Measurements from ENCODE around the gene PCDHGB5. TPM values are rescaled to one million over a fixed set of nuclear protein-coding genes. Genes with fewer than 3 reads are reported as not detected.
"Not testable (repeated sequence)": the region's sequence is repeated elsewhere in the genome, so short reads cannot be mapped to it uniquely, and the experiment has no call there.

The PCDHGB5 gene
- total and polyA plus RNA-seq, 4 experiments from 2014 or later: 0.39 to 0.49 (median 0.42) TPM; not detected in 1

DNA sequence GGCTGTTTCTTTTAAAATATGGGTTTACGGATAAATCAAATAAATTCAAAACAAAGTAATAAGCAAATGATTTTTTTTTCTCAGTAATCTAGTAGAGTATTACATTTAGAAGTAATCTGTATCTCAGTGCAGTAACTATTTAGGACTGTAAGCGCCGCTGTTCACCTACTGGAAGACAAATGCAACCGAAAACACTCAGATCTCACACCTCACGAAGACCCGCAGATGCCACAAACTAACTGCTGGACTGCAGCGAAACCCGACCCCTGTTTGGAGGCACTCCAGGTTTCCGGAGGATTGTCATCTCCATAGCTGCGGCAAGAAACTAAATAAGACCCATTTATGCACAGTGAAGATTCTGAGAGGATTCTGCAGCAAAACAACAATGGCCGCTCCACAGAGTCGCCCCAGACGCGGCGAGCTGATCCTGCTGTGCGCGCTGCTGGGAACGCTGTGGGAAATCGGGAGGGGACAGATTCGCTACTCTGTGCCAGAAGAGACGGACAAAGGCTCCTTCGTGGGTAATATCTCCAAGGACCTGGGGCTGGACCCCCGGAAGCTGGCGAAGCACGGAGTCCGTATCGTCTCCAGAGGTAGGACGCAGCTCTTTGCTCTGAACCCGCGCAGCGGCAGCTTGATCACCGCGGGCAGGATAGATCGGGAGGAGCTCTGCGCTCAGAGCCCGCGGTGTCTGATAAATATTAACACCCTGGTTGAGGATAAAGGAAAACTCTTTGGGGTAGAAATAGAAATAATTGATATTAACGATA is 5.1 kb upstream of the PCDHGB5 start, which contains the start of gene PCDHGA8:
PCDHGA8 (plus strand) TSS at position 205 of the 770 bp plus-strand sequence; CDS start at position 386, 181 bp downstream.
- intact Hi-C loops (cut with micrococcal nuclease): no loop called here
- POLR2A ChIA-PET (ENCODE audit: partially characterized antibody): no interaction called here
- no peaks in the 10 kb centered on the region for H3K4me1 ChIP-seq (ENCODE audit: insufficient read depth, low read length)
- no peak for DNase-seq
- no peak within 1 kb of the TSS for H3K4me3 ChIP-seq (ENCODE audit: low read length in 2 of 2)
- Mint-ChIP-seq H3K4me1 (peaks cover 0 to 4% (median 2%) of the 10 kb centered on the region in 4 donors), H3K9me3 (peaks cover 7 to 72% (median 61%) of the 10 kb centered on the region in 8 donors), H3K4me3 (peak within 1 kb of the TSS in 2 of 8 donors; percentile 1 to 17), H3K27me3 (peaks cover 43% of the 10 kb centered on the region in 2 donors), H3K36me3 (peaks cover 7 to 11% of the 10 kb centered on the region in 2 donors), H3K27ac (no peak within 1 kb of the TSS)
- H3K36me3 ChIP-seq (ENCODE audit: insufficient read depth, low read length): no peaks in the 10 kb centered on the region
- peaks cover 18% of the 10 kb centered on the region for H3K27me3 ChIP-seq (ENCODE audit: insufficient read depth, low read length)
- no peak within 1 kb of the TSS for H3K27ac ChIP-seq (ENCODE audit: low read depth, low read length)
- CTCF ChIA-PET (ENCODE audit: partially characterized antibody): interaction anchor here (0.8 to 1.1 kb wide), 2 partner anchors 14 to 121 kb away, joined by 3 to 4 read pairs; no protein-coding TSS in a partner anchor
- H3K9me3 ChIP-seq (ENCODE audit: control insufficient read depth in 1 of 2, low read length in 2 of 2): no peaks in the 10 kb centered on the region

- Histone ChIP-seq H3K4me3 (ENCODE audit: low read length in 2 of 2) (no peak overlapping the region), H3K27me3 (ENCODE audit: insufficient read depth, low read length) (peaks cover 18% of the 10 kb centered on the region), H3K9me3 (ENCODE audit: control insufficient read depth in 1 of 2, low read length in 2 of 2) (no peaks in the 10 kb centered on the region), H3K27ac (ENCODE audit: low read depth, low read length) (no peak overlapping the region), H3K36me3 (ENCODE audit: insufficient read depth, low read length) (no peaks in the 10 kb centered on the region), H3K4me1 (ENCODE audit: insufficient read depth, low read length) (no peaks in the 10 kb centered on the region)
- H3K27me3 Mint-ChIP-seq: peaks cover 41% of the 10 kb centered on the region in 2 donors
- H3K27ac Mint-ChIP-seq: no peak overlapping the region
- no peak for DNase-seq
- intact Hi-C loops (cut with micrococcal nuclease): no loop called here
- H3K36me3 Mint-ChIP-seq: peaks cover 7 to 11% of the 10 kb centered on the region in 2 donors
- ChIA-PET CTCF (ENCODE audit: partially characterized antibody) (interaction anchor here (0.8 to 1.1 kb wide), 2 partner anchors 13 to 121 kb away, joined by 3 to 4 read pairs; no protein-coding TSS in a partner anchor), POLR2A (ENCODE audit: partially characterized antibody) (no interaction called here)
- peaks cover 0 to 3% (median 2%) of the 10 kb centered on the region in 4 donors for H3K4me1 Mint-ChIP-seq
- peak overlapping the region in 1 of 8 donors; percentile 17 for H3K4me3 Mint-ChIP-seq
- H3K9me3 Mint-ChIP-seq: peaks cover 7 to 70% (median 62%) of the 10 kb centered on the region in 8 donors
Observed at GRCh38 chr5:141393267-141393666, 4.5 kb upstream of the PCDHGB5 start.

DNA sequence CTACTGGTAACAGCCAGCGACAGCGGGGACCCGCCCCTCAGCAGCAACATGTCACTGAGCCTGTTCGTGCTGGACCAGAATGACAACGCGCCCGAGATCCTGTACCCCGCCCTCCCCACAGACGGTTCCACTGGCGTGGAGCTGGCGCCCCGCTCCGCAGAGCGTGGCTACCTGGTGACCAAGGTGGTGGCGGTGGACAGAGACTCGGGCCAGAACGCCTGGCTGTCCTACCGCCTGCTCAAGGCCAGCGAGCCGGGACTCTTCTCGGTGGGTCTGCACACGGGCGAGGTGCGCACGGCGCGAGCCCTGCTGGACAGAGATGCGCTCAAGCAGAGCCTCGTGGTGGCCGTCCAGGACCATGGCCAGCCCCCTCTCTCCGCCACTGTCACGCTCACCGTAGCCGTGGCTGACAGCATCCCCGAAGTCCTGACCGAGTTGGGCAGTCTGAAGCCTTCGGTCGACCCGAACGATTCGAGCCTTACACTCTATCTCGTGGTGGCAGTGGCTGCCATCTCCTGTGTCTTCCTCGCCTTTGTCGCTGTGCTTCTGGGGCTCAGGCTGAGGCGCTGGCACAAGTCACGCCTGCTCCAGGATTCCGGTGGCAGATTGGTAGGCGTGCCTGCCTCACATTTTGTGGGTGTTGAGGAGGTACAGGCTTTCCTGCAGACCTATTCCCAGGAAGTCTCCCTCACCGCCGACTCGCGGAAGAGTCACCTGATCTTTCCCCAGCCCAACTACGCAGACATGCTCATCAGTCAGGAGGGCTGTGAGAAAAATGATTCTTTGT is 3.2 kb upstream of the PCDHGB5 start:
- H3K4me3 ChIP-seq (ENCODE audit: low read length in 2 of 2); H3K36me3 Mint-ChIP-seq; H3K27ac ChIP-seq (ENCODE audit: low read depth, low read length); intact Hi-C loops (cut with micrococcal nuclease); H3K9me3 ChIP-seq (ENCODE audit: control insufficient read depth in 1 of 2, low read length in 2 of 2); H3K27ac Mint-ChIP-seq; H3K4me1 ChIP-seq (ENCODE audit: insufficient read depth, low read length); H3K4me3 Mint-ChIP-seq; POLR2A ChIA-PET (ENCODE audit: partially characterized antibody); H3K4me1 Mint-ChIP-seq; H3K36me3 ChIP-seq (ENCODE audit: insufficient read depth, low read length); DNase-seq: not testable (repeated sequence)
- H3K27me3 ChIP-seq (ENCODE audit: insufficient read depth, low read length): peaks cover 15% of the 10 kb centered on the region
- H3K27me3 Mint-ChIP-seq: peaks cover 43 to 45% of the 10 kb centered on the region in 2 donors
- CTCF ChIA-PET (ENCODE audit: partially characterized antibody): interaction anchor here (1.0 to 3.7 kb wide), 2 partner anchors 19 to 164 kb away, joined by 7 to 16 read pairs; partner anchors contain the start of gene PCDHGA10
- peaks cover 3 to 71% (median 62%) of the 10 kb centered on the region in 8 donors for H3K9me3 Mint-ChIP-seq

- ChIA-PET CTCF (ENCODE audit: partially characterized antibody) (interaction anchor here (2.1 kb wide), 1 partner anchor 165 kb away, joined by 9 read pairs; no protein-coding TSS in a partner anchor), POLR2A (ENCODE audit: partially characterized antibody) (no interaction called here)
- peaks cover 9 to 12% of the 10 kb centered on the region in 2 donors for H3K36me3 Mint-ChIP-seq
- H3K27me3 Mint-ChIP-seq: peaks cover 39 to 53% of the 10 kb centered on the region in 2 donors
- Histone ChIP-seq H3K4me3 (ENCODE audit: low read length in 2 of 2) (no peak overlapping the region), H3K27ac (ENCODE audit: low read depth, low read length) (no peak overlapping the region), H3K27me3 (ENCODE audit: insufficient read depth, low read length) (peaks cover 10% of the 10 kb centered on the region), H3K4me1 (ENCODE audit: insufficient read depth, low read length) (no peaks in the 10 kb centered on the region), H3K9me3 (ENCODE audit: control insufficient read depth in 1 of 2, low read length in 2 of 2) (peaks cover 0 to 4% of the 10 kb centered on the region in 2 donors), H3K36me3 (ENCODE audit: insufficient read depth, low read length) (no peaks in the 10 kb centered on the region)
- H3K27ac Mint-ChIP-seq: peak overlapping the region in 1 of 7 donors; percentile 19
- H3K4me3 Mint-ChIP-seq: peak overlapping the region in 2 of 8 donors; percentile 6 to 29
- no peak for DNase-seq
- H3K4me1 Mint-ChIP-seq: peaks cover 0 to 4% (median 0%) of the 10 kb centered on the region in 4 donors
- intact Hi-C loops (cut with micrococcal nuclease): no loop called here
- H3K9me3 Mint-ChIP-seq: peaks cover under 1 to 62% (median 53%) of the 10 kb centered on the region in 8 donors
Observed at GRCh38 chr5:141398608-141399007, 861 bp downstream of the PCDHGB5 start.

GRCh38 chr5:141399555-141400258 is 2.0 kb downstream of the PCDHGB5 start:
- no peak for DNase-seq
- Histone ChIP-seq H3K4me1 (ENCODE audit: insufficient read depth, low read length) (no peaks in the 10 kb centered on the region), H3K9me3 (ENCODE audit: control insufficient read depth in 1 of 2, low read length in 2 of 2) (peaks cover 0 to 4% of the 10 kb centered on the region in 2 donors), H3K27me3 (ENCODE audit: insufficient read depth, low read length) (peaks cover 10% of the 10 kb centered on the region), H3K27ac (ENCODE audit: low read depth, low read length) (no peak overlapping the region), H3K4me3 (ENCODE audit: low read length in 2 of 2) (no peak overlapping the region), H3K36me3 (ENCODE audit: insufficient read depth, low read length) (no peaks in the 10 kb centered on the region)
- no peak overlapping the region for H3K27ac Mint-ChIP-seq
- peaks cover 8 to 9% of the 10 kb centered on the region in 2 donors for H3K36me3 Mint-ChIP-seq
- ChIA-PET CTCF (ENCODE audit: partially characterized antibody) (no interaction called here), POLR2A (ENCODE audit: partially characterized antibody) (no interaction called here)
- H3K9me3 Mint-ChIP-seq: peaks cover 4 to 62% (median 53%) of the 10 kb centered on the region in 8 donors
- intact Hi-C loops (cut with micrococcal nuclease): no loop called here
- peaks cover 46 to 56% of the 10 kb centered on the region in 2 donors for H3K27me3 Mint-ChIP-seq
- H3K4me3 Mint-ChIP-seq: no peak overlapping the region
- H3K4me1 Mint-ChIP-seq: peaks cover 0 to 4% (median 0%) of the 10 kb centered on the region in 4 donors

- H3K27ac ChIP-seq (ENCODE audit: low read depth, low read length): no peak within 1 kb of the TSS
- H3K27ac Mint-ChIP-seq: peak within 1 kb of the TSS in 2 of 7 donors; percentile 51 to 60
- DNase-seq: no peak
- H3K4me1 Mint-ChIP-seq: peaks cover 0 to 4% (median 0%) of the 10 kb centered on the region in 4 donors
- peaks cover 0 to 4% of the 10 kb centered on the region in 2 donors for H3K9me3 ChIP-seq (ENCODE audit: control insufficient read depth in 1 of 2, low read length in 2 of 2)
- peak within 1 kb of the TSS; percentile 21 to 72 (median 63) for H3K4me3 Mint-ChIP-seq
- intact Hi-C loops (cut with micrococcal nuclease): no loop called here
- H3K9me3 Mint-ChIP-seq: peaks cover 6 to 65% (median 52%) of the 10 kb centered on the region in 8 donors
- peaks cover 6% of the 10 kb centered on the region for H3K27me3 ChIP-seq (ENCODE audit: insufficient read depth, low read length)
- H3K36me3 Mint-ChIP-seq: peaks cover 8 to 12% of the 10 kb centered on the region in 2 donors
- CTCF ChIA-PET (ENCODE audit: partially characterized antibody): interaction anchor here (0.6 to 0.8 kb wide), 2 partner anchors 77 to 111 kb away, joined by 3 read pairs; no protein-coding TSS in a partner anchor
- no peak within 1 kb of the TSS for H3K4me3 ChIP-seq (ENCODE audit: low read length in 2 of 2)
- H3K4me1 ChIP-seq (ENCODE audit: insufficient read depth, low read length): no peaks in the 10 kb centered on the region
- POLR2A ChIA-PET (ENCODE audit: partially characterized antibody): no interaction called here
- H3K36me3 ChIP-seq (ENCODE audit: insufficient read depth, low read length): no peaks in the 10 kb centered on the region
- H3K27me3 Mint-ChIP-seq: peaks cover 56 to 61% of the 10 kb centered on the region in 2 donors
Observed at GRCh38 chr5:141402553-141403243, 5.0 kb downstream of the PCDHGB5 start, which contains the start of gene PCDHGA9. Gene PCDHGA9 (plus strand): TSS chr5:141402778. CDS start chr5:141402953, 175 bp downstream.

Data from CD4-positive, alpha-beta memory T cell (primary cell).